ENCODE results near the gene ZGPAT. TPM values are rescaled to one million over a fixed set of nuclear protein-coding genes. Genes with fewer than 3 reads are reported as not detected.

Gene ZGPAT
- total and polyA plus RNA-seq, 2 donors (not counting 3 experiments of a cell fraction or from before 2014, with no cell fraction given), result 23.1 to 29.3 TPM

- TF ChIP-seq JUN (IDR thresholded peaks at IDR 0.05; ENCODE audit: borderline replicate concordance, insufficient read depth, insufficient read length, low read depth) (no peak), FOS (IDR thresholded peaks at IDR 0.05; ENCODE audit: borderline replicate concordance, insufficient read depth, low read length) (no peak), MYC (IDR thresholded peaks at IDR 0.05; ENCODE audit: low read depth, low read length) (no peak), EZH2 (IDR thresholded peaks at IDR 0.05; ENCODE audit: borderline replicate concordance, low read depth, low read length, severe bottlenecking) (no peak), CTCF (IDR thresholded peaks at IDR 0.05; ENCODE audit: extremely low read depth in 1 of 2, insufficient read depth in 1 of 2, low read depth in 1 of 2, low read length in 2 of 2) (no peak), POLR2A (IDR thresholded peaks at IDR 0.05; ENCODE audit: low read depth, low read length) (no peak), GATA2 (IDR thresholded peaks at IDR 0.05; ENCODE audit: insufficient read depth, insufficient read length, low read depth, low read length) (no peak), POLR2AphosphoS5 (IDR thresholded peaks at IDR 0.05; ENCODE audit: insufficient read depth, low read depth, low read length) (no peak)
- TF ChIP-seq, protein P1, sequence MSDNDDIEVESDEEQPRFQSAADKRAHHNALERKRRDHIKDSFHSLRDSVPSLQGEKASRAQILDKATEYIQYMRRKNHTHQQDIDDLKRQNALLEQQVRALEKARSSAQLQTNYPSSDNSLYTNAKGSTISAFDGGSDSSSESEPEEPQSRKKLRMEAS (IDR thresholded peaks at IDR 0.05; ENCODE audit: insufficient read depth, insufficient read length), result no peak
- DNase-seq (ENCODE audit: low read depth, low spot score), result no peak
- H2AFZ ChIP-seq (ENCODE audit: low read depth, low read length), result peak overlapping the region; percentile 5
- no peaks in the 10 kb centered on the region for H4K20me1 ChIP-seq (replicated peaks; ENCODE audit: control insufficient read depth, extremely low read depth, insufficient read depth, low read length)
- peak overlapping the region; percentile 3 for H3K9ac ChIP-seq (replicated peaks; ENCODE audit: extremely low read depth, insufficient read depth, low read length)
- no peaks in the 10 kb centered on the region for H3K36me3 ChIP-seq (ENCODE audit: control insufficient read depth in 2 of 2, extremely low read depth in 1 of 2, insufficient read depth in 2 of 2, low read length in 2 of 2)
- intact Hi-C loops (cut with micrococcal nuclease) (no loop called here), dilution Hi-C loops (cut with MboI; ENCODE audit: extremely low pct_ligation_motif_present, low sequenced_read_pairs) (no loop called here)
- no peaks in the 10 kb centered on the region for H3K9me3 ChIP-seq (replicated peaks; ENCODE audit: control insufficient read depth, insufficient read depth, low read length)
- no peak overlapping the region for H3K4me2 ChIP-seq (ENCODE audit: insufficient read depth, low read length)
- H3K4me1 ChIP-seq (ENCODE audit: control insufficient read depth, extremely low read depth, insufficient read depth, low read length), result peaks cover 32% of the 10 kb centered on the region
- CTCF ChIA-PET, result interaction anchor here (0.8 to 3.2 kb wide), 4 partner anchors 9 to 46 kb away, joined by 3 to 13 read pairs (median 4); partner anchors contain the start of genes ARFRP1 and ZGPAT
- POLR2A ChIA-PET, result no interaction called here
- peak; percentile 35 for FAIRE-seq
- no peaks in the 10 kb centered on the region for H3K27me3 ChIP-seq (ENCODE audit: control insufficient read depth in 2 of 2, insufficient read depth in 2 of 2, low read length in 2 of 2)
- H3K79me2 ChIP-seq (ENCODE audit: control insufficient read depth, insufficient read depth, low read length), result peaks cover 4% of the 10 kb centered on the region
- peak overlapping the region; percentile 79 for H3K27ac ChIP-seq (ENCODE audit: insufficient read depth, low read depth, low read length)
- BruUV-seq (replicated peaks), result no TSS peak
- H3K4me3 ChIP-seq (replicated peaks in 1 of 3; ENCODE audit: insufficient read depth in 1 of 3, low read depth in 1 of 3, low read length in 3 of 3), result no peak overlapping the region
- H3K9me1 ChIP-seq (replicated peaks; ENCODE audit: control insufficient read depth, extremely low read depth, insufficient read depth, low read length), result no peaks in the 10 kb centered on the region
These were observed 19.4 kb upstream of the ZGPAT start for GRCh38 chr20:63688228-63689045.
